ENCODE data around the gene NMT1. TPM values are rescaled to one million over a fixed set of nuclear protein-coding genes. Genes with fewer than 3 reads are reported as not detected.

The NMT1 gene
- total RNA-seq, 1 donor from 2014 or later: 118 TPM

DNA sequence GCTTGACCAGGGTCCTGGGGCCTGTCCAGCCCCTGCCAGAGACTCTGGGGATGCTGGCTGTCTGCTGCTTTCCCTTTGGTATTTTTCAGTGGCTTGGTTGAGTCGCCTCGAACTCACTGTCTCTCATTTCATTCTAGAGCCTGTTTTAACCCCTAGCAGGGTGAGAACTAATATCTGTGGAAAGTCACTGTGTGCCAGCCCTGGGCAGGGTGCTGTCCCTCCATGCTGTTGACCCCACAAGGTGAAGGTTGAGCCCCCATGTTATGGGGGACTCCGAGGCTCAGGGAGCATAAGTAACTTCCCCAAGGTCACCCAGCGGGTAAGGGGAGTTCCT is 42.6 kb upstream of the NMT1 start:
- Mint-ChIP-seq H3K4me3 (peak overlapping the region; percentile 94), H3K36me3 (ENCODE audit: low read depth) (peaks cover 2% of the 10 kb centered on the region), H3K27ac (ENCODE audit: unreplicated experiment) (no peak overlapping the region), H3K4me1 (peaks cover 28% of the 10 kb centered on the region), H3K9me3 (no peaks in the 10 kb centered on the region), H3K27me3 (ENCODE audit: low read depth) (peaks cover 48% of the 10 kb centered on the region)
- no peak for DNase-seq (ENCODE audit: low read depth, low spot score)
- TF ChIP-seq, protein P1, sequence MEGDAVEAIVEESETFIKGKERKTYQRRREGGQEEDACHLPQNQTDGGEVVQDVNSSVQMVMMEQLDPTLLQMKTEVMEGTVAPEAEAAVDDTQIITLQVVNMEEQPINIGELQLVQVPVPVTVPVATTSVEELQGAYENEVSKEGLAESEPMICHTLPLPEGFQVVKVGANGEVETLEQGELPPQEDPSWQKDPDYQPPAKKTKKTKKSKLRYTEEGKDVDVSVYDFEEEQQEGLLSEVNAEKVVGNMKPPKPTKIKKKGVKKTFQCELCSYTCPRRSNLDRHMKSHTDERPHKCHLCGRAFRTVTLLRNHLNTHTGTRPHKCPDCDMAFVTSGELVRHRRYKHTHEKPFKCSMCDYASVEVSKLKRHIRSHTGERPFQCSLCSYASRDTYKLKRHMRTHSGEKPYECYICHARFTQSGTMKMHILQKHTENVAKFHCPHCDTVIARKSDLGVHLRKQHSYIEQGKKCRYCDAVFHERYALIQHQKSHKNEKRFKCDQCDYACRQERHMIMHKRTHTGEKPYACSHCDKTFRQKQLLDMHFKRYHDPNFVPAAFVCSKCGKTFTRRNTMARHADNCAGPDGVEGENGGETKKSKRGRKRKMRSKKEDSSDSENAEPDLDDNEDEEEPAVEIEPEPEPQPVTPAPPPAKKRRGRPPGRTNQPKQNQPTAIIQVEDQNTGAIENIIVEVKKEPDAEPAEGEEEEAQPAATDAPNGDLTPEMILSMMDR (conservative IDR thresholded peaks at IDR 0.05): no peak

DNA sequence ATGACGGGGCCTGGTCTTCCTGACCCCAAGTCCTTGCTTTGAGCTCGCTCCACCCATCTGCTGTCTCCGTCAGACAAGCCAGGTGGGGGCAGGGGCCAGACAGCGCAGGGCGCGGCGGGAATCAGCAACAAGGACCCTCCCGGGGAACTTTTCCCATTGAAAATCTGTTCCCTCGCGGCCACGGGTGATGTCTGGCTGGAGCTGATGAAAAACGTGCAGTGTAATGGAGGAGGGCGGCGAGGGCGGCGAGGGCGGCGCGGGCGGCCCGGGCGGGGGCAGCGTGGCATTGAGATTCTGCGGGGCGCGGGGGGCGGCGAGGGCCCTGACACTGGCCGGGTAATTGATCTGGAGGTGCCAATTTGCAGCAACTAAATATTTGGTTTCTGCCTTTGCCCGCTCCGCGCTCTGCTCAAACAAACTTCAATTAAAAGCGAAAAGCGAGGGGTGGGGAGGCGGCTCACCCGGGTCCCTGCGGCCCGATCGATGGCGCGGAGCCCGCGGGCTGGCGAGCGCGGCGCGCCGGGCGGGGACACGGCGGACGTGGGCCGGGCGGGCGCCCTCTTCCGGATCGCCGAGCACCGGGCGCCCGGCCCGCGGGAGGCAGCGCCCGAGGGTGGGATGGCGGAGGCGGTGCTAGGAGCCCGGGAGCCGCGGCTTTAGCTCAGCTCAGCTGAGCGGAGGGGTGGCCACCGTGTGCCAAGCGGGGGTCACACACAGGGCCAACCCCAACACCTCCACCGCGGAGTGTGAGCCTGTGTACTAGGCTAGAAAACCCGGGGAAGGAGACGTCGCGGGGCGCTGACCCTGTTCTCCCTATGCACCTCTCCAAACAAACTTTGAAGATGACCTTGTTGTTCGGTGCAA is 42.0 kb upstream of the NMT1 start:
- Mint-ChIP-seq H3K9me3 (no peaks in the 10 kb centered on the region), H3K27ac (ENCODE audit: unreplicated experiment) (peak overlapping the region; percentile 87), H3K4me3 (peak overlapping the region; percentile 94), H3K27me3 (ENCODE audit: low read depth) (peaks cover 48% of the 10 kb centered on the region), H3K4me1 (peaks cover 28% of the 10 kb centered on the region), H3K36me3 (ENCODE audit: low read depth) (peaks cover 4% of the 10 kb centered on the region)
- peak; percentile 26 for DNase-seq (ENCODE audit: low read depth, low spot score)
- TF ChIP-seq, protein P1 (conservative IDR thresholded peaks at IDR 0.05): peak; percentile 61

DNA sequence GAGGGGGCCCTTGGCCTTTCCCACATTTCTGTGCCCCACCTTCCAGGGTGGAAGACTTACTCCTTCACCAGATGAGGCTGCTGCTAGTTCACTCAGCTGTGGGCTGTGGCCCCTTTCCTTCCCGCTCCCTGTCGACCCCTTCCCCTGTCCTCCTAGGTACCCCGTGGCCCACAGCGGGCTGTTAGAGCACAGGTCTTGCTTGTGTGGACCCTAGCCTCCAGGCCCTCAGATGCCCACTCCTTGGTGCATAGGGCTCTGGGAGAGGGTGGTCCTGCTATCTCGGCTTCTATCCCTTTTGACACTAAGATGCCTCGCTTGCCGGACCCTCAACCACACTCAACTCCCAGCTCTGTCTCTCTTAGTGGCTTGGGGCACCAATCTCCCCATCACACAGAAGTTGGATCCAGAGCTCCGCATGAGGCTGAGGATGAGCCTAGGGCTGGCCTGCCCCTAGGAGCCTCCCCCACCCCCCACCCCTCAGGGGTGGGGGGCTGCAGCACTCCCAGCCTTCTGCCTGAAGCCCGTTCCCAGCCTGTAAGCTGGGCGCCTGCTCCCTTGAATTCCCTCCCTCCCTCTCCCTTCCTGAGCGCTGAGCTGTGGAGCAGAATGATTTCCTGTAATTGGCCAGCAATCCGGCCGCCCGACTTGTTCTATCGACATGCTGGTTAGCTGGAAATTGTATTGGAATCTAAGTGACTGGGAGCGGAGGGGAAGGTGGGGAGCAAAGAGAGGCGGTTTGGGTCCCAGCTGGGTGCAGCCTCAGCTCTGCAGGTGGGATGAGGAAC is 40.6 kb upstream of the NMT1 start:
- Mint-ChIP-seq H3K27me3 (ENCODE audit: low read depth) (peaks cover 48% of the 10 kb centered on the region), H3K4me1 (peaks cover 28% of the 10 kb centered on the region), H3K27ac (ENCODE audit: unreplicated experiment) (no peak overlapping the region), H3K36me3 (ENCODE audit: low read depth) (peaks cover 5% of the 10 kb centered on the region), H3K4me3 (peak overlapping the region; percentile 76), H3K9me3 (no peaks in the 10 kb centered on the region)
- DNase-seq (ENCODE audit: low read depth, low spot score): no peak
- TF ChIP-seq, protein P1 (conservative IDR thresholded peaks at IDR 0.05): no peak

DNA sequence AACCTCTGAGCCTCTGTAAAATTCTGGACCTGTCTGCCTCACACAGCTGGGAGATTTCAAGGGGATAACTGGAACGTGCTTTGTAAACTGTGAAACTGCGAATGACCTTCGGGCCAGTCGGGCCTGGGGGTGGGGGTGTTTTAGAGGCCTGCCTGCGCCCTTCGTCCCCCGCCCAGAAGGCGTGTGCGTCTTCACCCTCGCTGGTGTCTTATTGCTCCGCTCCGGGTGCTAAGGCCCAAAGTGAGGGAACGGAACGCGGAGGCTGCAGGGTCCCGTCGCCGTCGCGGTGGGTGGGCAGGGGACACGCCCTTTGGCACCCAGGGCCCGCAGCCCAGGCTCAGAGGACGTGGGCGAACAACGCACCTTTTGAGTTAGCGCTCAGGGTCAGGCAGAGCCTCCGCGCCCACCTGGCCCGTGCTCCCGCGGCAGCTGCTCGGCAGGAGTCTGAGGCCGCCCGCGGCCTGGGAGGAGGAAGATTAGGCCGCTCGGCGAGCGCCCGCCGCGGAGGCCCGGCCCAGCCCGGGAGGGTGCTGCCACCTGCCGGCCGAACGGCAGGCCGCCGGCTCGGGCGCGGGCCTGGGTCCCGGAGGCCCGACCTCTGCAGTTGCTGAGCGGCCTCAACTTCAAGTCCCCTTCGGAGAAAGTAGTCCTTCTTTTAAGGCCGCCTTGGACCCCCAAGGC is 39.4 kb upstream of the NMT1 start:
- no peaks in the 10 kb centered on the region for H3K9me3 Mint-ChIP-seq
- H3K27ac Mint-ChIP-seq (ENCODE audit: unreplicated experiment): no peak overlapping the region
- TF ChIP-seq, protein P1 (conservative IDR thresholded peaks at IDR 0.05): peak; percentile 95
- peak overlapping the region; percentile 76 for H3K4me3 Mint-ChIP-seq
- peaks cover 28% of the 10 kb centered on the region for H3K4me1 Mint-ChIP-seq
- peaks cover 40% of the 10 kb centered on the region for H3K27me3 Mint-ChIP-seq (ENCODE audit: low read depth)
- peaks cover 5% of the 10 kb centered on the region for H3K36me3 Mint-ChIP-seq (ENCODE audit: low read depth)
- peak; percentile 68 for DNase-seq (ENCODE audit: low read depth, low spot score)

DNA sequence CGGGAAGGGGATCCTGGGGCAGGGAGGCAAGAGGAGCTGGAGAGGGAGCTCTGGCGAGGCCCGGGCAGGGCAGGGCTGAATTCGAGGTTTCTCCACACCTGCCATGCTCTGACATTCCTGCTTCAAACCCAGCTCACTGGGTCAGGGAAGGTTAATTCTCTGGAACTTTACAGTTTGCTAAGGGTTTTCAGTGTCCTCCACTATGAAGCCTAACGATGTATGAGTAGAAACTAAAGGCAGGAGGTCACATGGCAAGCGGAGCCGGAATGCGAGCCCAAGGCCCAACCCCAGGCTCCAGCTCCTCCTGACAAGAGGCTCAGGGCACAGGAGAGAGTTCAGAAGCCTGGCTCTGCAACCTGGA is 38.8 kb upstream of the NMT1 start:
- Mint-ChIP-seq H3K27ac (ENCODE audit: unreplicated experiment) (no peak overlapping the region), H3K4me3 (peak overlapping the region; percentile 57), H3K27me3 (ENCODE audit: low read depth) (peaks cover 38% of the 10 kb centered on the region), H3K36me3 (ENCODE audit: low read depth) (peaks cover 8% of the 10 kb centered on the region), H3K4me1 (peaks cover 28% of the 10 kb centered on the region), H3K9me3 (no peaks in the 10 kb centered on the region)
- TF ChIP-seq, protein P1 (conservative IDR thresholded peaks at IDR 0.05): peak; percentile 40
- no peak for DNase-seq (ENCODE audit: low read depth, low spot score)

Measured in neural crest cell (in vitro differentiated cells).